ENCODE results near the gene SYNGAP1. TPM values are rescaled to one million over a fixed set of nuclear protein-coding genes. Genes with fewer than 3 reads are reported as not detected.

Gene SYNGAP1
- total and polyA plus RNA-seq, 2 experiments from 2014 or later = 13.9 to 45.0 TPM

- H3K4me3 ChIP-seq = no peak overlapping the region
- Mint-ChIP-seq H3K27ac (no peak overlapping the region), H3K36me3 (ENCODE audit: low read depth) (peaks cover 33% of the 10 kb centered on the region), H3K9me3 (peaks cover 7% of the 10 kb centered on the region; the same call in 2 of the 3 replicates), H3K27me3 (ENCODE audit: insufficient read depth, low read depth, poor library complexity) (peaks cover 18% of the 10 kb centered on the region), H3K4me3 (no peak overlapping the region), H3K4me1 (peaks cover 7% of the 10 kb centered on the region)
- peaks cover 1% of the 10 kb centered on the region; the same call in 1 of the 2 replicates for H3K4me1 ChIP-seq (ENCODE audit: insufficient read depth)
- no peak overlapping the region for H2AFZ ChIP-seq
- no peaks in the 10 kb centered on the region for H3K9me2 ChIP-seq (ENCODE audit: insufficient read depth)
- DNase-seq (ENCODE audit: low spot score) (no peak), ATAC-seq (no peak)
- no peak for TF ChIP-seq EZH2 (IDR thresholded peaks at IDR 0.05; ENCODE audit: low read depth, unreplicated experiment)
- TF ChIP-seq, protein P1, sequence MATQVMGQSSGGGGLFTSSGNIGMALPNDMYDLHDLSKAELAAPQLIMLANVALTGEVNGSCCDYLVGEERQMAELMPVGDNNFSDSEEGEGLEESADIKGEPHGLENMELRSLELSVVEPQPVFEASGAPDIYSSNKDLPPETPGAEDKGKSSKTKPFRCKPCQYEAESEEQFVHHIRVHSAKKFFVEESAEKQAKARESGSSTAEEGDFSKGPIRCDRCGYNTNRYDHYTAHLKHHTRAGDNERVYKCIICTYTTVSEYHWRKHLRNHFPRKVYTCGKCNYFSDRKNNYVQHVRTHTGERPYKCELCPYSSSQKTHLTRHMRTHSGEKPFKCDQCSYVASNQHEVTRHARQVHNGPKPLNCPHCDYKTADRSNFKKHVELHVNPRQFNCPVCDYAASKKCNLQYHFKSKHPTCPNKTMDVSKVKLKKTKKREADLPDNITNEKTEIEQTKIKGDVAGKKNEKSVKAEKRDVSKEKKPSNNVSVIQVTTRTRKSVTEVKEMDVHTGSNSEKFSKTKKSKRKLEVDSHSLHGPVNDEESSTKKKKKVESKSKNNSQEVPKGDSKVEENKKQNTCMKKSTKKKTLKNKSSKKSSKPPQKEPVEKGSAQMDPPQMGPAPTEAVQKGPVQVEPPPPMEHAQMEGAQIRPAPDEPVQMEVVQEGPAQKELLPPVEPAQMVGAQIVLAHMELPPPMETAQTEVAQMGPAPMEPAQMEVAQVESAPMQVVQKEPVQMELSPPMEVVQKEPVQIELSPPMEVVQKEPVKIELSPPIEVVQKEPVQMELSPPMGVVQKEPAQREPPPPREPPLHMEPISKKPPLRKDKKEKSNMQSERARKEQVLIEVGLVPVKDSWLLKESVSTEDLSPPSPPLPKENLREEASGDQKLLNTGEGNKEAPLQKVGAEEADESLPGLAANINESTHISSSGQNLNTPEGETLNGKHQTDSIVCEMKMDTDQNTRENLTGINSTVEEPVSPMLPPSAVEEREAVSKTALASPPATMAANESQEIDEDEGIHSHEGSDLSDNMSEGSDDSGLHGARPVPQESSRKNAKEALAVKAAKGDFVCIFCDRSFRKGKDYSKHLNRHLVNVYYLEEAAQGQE (IDR thresholded peaks at IDR 0.05; ENCODE audit: unreplicated experiment) = no peak
- no peak for TF ChIP-seq ZNF114 (CRISPR knock-in tag; IDR thresholded peaks at IDR 0.05)
- TF ChIP-seq, protein P2, sequence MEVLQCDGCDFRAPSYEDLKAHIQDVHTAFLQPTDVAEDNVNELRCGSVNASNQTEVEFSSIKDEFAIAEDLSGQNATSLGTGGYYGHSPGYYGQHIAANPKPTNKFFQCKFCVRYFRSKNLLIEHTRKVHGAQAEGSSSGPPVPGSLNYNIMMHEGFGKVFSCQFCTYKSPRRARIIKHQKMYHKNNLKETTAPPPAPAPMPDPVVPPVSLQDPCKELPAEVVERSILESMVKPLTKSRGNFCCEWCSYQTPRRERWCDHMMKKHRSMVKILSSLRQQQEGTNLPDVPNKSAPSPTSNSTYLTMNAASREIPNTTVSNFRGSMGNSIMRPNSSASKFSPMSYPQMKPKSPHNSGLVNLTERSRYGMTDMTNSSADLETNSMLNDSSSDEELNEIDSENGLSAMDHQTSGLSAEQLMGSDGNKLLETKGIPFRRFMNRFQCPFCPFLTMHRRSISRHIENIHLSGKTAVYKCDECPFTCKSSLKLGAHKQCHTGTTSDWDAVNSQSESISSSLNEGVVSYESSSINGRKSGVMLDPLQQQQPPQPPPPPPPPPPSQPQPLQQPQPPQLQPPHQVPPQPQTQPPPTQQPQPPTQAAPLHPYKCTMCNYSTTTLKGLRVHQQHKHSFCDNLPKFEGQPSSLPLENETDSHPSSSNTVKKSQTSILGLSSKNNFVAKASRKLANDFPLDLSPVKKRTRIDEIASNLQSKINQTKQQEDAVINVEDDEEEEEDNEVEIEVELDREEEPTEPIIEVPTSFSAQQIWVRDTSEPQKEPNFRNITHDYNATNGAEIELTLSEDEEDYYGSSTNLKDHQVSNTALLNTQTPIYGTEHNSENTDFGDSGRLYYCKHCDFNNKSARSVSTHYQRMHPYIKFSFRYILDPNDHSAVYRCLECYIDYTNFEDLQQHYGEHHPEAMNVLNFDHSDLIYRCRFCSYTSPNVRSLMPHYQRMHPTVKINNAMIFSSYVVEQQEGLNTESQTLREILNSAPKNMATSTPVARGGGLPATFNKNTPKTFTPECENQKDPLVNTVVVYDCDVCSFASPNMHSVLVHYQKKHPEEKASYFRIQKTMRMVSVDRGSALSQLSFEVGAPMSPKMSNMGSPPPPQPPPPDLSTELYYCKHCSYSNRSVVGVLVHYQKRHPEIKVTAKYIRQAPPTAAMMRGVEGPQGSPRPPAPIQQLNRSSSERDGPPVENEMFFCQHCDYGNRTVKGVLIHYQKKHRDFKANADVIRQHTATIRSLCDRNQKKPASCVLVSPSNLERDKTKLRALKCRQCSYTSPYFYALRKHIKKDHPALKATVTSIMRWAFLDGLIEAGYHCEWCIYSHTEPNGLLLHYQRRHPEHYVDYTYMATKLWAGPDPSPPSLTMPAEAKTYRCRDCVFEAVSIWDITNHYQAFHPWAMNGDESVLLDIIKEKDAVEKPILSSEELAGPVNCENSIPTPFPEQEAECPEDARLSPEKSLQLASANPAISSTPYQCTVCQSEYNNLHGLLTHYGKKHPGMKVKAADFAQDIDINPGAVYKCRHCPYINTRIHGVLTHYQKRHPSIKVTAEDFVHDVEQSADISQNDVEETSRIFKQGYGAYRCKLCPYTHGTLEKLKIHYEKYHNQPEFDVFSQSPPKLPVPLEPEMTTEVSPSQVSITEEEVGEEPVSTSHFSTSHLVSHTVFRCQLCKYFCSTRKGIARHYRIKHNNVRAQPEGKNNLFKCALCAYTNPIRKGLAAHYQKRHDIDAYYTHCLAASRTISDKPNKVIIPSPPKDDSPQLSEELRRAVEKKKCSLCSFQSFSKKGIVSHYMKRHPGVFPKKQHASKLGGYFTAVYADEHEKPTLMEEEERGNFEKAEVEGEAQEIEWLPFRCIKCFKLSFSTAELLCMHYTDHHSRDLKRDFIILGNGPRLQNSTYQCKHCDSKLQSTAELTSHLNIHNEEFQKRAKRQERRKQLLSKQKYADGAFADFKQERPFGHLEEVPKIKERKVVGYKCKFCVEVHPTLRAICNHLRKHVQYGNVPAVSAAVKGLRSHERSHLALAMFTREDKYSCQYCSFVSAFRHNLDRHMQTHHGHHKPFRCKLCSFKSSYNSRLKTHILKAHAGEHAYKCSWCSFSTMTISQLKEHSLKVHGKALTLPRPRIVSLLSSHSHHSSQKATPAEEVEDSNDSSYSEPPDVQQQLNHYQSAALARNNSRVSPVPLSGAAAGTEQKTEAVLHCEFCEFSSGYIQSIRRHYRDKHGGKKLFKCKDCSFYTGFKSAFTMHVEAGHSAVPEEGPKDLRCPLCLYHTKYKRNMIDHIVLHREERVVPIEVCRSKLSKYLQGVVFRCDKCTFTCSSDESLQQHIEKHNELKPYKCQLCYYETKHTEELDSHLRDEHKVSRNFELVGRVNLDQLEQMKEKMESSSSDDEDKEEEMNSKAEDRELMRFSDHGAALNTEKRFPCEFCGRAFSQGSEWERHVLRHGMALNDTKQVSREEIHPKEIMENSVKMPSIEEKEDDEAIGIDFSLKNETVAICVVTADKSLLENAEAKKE (CRISPR knock-in tag; IDR thresholded peaks at IDR 0.05) = no peak
- no peak for TF ChIP-seq POLR2AphosphoS5 (IDR thresholded peaks at IDR 0.05; ENCODE audit: low read depth)
- no peak for TF ChIP-seq EZH2phosphoT487 (IDR thresholded peaks at IDR 0.05; ENCODE audit: unreplicated experiment)
- TF ChIP-seq NANOG (IDR thresholded peaks at IDR 0.05; ENCODE audit: borderline replicate concordance) = no peak
- TF ChIP-seq, protein P3, sequence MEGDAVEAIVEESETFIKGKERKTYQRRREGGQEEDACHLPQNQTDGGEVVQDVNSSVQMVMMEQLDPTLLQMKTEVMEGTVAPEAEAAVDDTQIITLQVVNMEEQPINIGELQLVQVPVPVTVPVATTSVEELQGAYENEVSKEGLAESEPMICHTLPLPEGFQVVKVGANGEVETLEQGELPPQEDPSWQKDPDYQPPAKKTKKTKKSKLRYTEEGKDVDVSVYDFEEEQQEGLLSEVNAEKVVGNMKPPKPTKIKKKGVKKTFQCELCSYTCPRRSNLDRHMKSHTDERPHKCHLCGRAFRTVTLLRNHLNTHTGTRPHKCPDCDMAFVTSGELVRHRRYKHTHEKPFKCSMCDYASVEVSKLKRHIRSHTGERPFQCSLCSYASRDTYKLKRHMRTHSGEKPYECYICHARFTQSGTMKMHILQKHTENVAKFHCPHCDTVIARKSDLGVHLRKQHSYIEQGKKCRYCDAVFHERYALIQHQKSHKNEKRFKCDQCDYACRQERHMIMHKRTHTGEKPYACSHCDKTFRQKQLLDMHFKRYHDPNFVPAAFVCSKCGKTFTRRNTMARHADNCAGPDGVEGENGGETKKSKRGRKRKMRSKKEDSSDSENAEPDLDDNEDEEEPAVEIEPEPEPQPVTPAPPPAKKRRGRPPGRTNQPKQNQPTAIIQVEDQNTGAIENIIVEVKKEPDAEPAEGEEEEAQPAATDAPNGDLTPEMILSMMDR (conservative IDR thresholded peaks at IDR 0.05; ENCODE audit: low read depth in 2 of 2) = no peak
- no peak for TF ChIP-seq JUNB (IDR thresholded peaks at IDR 0.05; ENCODE audit: unreplicated experiment)
- no peak for TF ChIP-seq ZNF331 (CRISPR knock-in tag; IDR thresholded peaks at IDR 0.05; ENCODE audit: low read depth)
- no peak for TF ChIP-seq STAT1 (IDR thresholded peaks at IDR 0.05; ENCODE audit: unreplicated experiment)
- TF ChIP-seq ETS1 (IDR thresholded peaks at IDR 0.05) = no peak
- no peak for TF ChIP-seq CREB1 (CRISPR knock-in tag; IDR thresholded peaks at IDR 0.05; ENCODE audit: low read depth)
- H3K27ac ChIP-seq (ENCODE audit: low read depth) = no peak overlapping the region
- no peaks in the 10 kb centered on the region for H3K36me3 ChIP-seq (ENCODE audit: insufficient read depth)
- H3K4me2 ChIP-seq = no peak overlapping the region
- no peaks in the 10 kb centered on the region; the same call in 1 of the 2 replicates for H4K20me1 ChIP-seq (replicated peaks; ENCODE audit: insufficient read depth)
- H3K79me2 ChIP-seq (replicated peaks; ENCODE audit: insufficient read depth) = peaks cover 14% of the 10 kb centered on the region
- H3K27me3 ChIP-seq (ENCODE audit: insufficient read depth) = no peaks in the 10 kb centered on the region
- peaks cover 5% of the 10 kb centered on the region for H3F3A ChIP-seq (replicated peaks; ENCODE audit: low read depth)
Measured at GRCh38 chr6:33458676-33459075, 38.8 kb downstream of the SYNGAP1 start.

Measured in GM23338 (cell line).